ENCODE measurements around the gene BACE2.

The BACE2 gene

DNA sequence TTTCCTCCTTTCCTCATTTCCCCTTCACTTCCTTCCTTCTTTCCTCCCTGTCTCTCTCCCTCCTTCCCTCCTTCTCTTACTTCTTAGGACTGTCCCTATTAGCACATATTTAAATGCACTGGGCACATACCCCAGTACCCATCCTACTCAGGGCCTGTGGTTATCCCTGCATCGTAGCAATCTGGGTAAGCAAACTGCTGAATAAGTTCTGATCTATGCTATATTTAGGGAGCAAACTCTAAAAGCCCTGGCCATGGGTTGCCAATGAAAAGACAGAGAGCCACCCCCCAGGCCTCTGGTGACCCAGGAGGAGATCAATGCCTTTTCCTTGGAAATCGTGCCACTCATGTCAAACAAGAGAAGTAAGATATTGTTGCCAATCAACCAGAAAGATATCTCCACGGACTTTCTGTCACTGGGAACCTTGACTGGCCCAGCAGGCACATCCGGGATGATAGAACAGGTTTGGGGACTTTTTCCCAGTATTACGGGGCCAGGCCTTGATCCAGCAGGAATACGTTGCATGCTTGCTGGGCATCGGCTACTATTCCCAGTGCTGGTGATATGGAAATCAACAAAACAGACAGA lies 154.0 kb downstream of the BACE2 start:
- no peak overlapping the region for H3K27ac ChIP-seq
- TF ChIP-seq, protein P1, sequence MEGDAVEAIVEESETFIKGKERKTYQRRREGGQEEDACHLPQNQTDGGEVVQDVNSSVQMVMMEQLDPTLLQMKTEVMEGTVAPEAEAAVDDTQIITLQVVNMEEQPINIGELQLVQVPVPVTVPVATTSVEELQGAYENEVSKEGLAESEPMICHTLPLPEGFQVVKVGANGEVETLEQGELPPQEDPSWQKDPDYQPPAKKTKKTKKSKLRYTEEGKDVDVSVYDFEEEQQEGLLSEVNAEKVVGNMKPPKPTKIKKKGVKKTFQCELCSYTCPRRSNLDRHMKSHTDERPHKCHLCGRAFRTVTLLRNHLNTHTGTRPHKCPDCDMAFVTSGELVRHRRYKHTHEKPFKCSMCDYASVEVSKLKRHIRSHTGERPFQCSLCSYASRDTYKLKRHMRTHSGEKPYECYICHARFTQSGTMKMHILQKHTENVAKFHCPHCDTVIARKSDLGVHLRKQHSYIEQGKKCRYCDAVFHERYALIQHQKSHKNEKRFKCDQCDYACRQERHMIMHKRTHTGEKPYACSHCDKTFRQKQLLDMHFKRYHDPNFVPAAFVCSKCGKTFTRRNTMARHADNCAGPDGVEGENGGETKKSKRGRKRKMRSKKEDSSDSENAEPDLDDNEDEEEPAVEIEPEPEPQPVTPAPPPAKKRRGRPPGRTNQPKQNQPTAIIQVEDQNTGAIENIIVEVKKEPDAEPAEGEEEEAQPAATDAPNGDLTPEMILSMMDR (IDR thresholded peaks at IDR 0.05): no peak
- TF ChIP-seq ZFX (IDR thresholded peaks at IDR 0.05; ENCODE audit: borderline replicate concordance): no peak

DNA sequence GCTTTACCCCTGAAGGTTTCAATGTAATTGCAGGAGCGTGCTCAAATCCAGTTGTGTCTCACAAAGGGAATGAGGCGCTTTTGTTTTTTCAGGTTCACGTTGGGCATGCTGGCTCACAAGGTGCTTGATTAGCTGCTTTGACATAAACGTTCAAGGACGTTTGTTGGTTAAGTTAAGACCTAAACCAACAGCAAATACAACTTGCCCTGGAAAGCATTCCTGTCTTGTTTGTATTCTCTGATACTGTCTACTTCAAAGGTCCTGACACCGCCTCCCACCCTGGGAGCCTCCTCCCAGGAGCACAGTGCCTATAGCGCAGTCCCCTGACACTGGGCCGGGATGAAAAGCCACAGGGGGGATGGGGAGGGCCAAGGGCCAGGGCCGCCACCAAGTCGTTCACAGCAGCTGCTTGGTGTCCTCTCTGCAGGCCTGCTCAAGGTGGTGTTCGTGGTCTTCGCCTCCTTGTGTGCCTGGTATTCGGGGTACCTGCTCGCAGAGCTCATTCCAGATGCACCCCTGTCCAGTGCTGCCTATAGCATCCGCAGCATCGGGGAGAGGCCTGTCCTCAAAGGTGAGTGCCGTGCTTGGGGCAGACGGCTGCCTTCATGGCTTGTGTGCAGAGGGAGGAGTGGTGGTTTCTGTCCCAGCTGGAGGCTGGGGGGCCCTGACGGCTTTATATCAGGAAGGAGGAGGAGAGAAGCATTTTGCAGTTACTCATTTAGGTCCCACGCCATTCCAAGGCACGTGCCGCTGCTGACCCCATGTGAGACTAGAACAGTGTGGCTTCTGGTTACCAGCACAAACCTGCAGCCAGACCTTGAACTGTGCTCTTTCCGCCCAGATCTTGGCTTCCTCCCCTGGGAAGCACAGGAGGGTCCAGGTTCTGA lies 154.8 kb downstream of the BACE2 start:
- no peak for TF ChIP-seq ZFX (IDR thresholded peaks at IDR 0.05; ENCODE audit: borderline replicate concordance)
- TF ChIP-seq, protein P1 (IDR thresholded peaks at IDR 0.05): no peak
- no peak overlapping the region for H3K27ac ChIP-seq

GRCh38 chr21:41325138-41325912 lies 157.4 kb downstream of the BACE2 start:
- no peak overlapping the region for H3K27ac ChIP-seq
- TF ChIP-seq ZFX (IDR thresholded peaks at IDR 0.05; ENCODE audit: borderline replicate concordance): no peak
- TF ChIP-seq, protein P1 (IDR thresholded peaks at IDR 0.05): no peak

- no peak overlapping the region for H3K27ac ChIP-seq
- TF ChIP-seq ZFX (IDR thresholded peaks at IDR 0.05; ENCODE audit: borderline replicate concordance): no peak
- TF ChIP-seq, protein P1 (IDR thresholded peaks at IDR 0.05): no peak
Measured at GRCh38 chr21:41326414-41327080, 158.6 kb downstream of the BACE2 start.

DNA sequence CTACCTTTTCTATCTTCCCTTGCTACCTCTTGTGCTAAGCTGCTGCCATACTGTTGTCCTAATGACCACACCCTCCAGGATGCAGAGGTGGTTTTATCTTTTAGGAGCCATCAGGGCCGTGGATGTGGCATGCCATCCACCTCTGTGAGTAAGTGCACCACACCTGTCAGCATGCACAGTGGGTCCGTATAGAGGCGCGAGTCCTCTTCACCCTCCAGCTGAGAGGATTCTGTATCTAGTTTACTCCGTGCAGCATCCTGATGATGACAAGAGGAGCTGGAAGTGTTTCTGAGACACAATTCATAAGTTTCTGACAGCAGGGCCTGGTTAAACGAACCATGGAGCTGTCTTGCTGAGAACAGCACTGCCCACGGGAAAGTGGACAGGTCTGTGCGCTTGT lies 159.8 kb downstream of the BACE2 start:
- no peak overlapping the region for H3K27ac ChIP-seq
- no peak for TF ChIP-seq ZFX (IDR thresholded peaks at IDR 0.05; ENCODE audit: borderline replicate concordance)
- TF ChIP-seq, protein P1 (IDR thresholded peaks at IDR 0.05): no peak

DNA sequence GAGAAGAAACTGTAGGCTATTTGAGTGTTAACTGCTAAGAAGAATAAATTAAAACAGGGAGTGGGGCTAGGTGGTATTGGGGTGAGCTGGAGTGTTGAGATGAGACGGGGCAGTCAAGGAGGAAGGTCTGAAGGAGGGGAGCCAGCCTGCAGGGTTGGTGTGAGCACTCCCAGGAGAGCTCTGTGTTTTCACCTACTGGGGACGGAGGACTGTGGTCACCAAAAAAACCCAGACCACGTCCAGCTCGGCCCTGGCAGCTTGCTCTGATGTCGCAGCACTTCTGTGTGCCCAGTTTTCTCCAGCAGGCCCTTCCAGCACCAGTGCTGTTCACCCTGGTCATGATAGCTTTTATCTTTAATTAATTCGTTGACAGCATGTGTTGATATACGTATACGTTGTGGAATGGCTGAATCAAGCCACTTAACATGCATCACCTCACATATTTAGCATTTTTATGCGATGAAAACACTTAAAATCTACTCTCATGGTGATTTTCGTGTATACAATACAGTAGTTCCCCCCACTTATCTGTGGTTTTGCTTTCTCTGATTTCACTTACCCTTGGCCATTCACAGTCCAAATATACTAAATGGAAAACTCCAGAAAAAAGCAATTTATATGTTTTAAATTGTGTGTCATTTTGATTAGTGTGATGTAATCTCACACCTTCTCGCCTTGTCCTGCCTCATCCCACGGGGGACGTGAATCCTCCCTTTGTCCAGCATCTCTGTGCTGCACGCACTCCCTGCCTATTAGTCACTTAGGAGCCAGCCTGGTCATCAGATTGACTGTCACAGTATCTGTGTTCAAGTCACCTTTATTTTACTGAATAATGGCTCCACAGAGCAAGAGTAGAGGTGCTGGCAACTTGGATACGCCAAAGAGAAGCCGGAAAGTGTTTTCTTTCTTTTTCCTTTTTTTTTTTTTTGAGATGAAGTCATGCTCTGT lies 161.0 kb downstream of the BACE2 start:
- H3K27ac ChIP-seq: no peak overlapping the region
- TF ChIP-seq ZFX (IDR thresholded peaks at IDR 0.05; ENCODE audit: borderline replicate concordance): no peak
- TF ChIP-seq, protein P1 (IDR thresholded peaks at IDR 0.05): no peak

All from 22Rv1 (cell line).